Parathyroid adenoma (tissue), 2 donors: ENCODE results near the gene MRM2.

Experiments used
- H2AFZ ChIP-seq: fragments of 300-600 bp; sonication (generic); one replicate; pipeline ENCODE4 v1.7.0; 2017; ENCODE audit warnings: antibody characterized with exemption, mild to moderate bottlenecking
- H3K27ac ChIP-seq: fragments of 300-600 bp; sonication (generic); one replicate; pipeline ENCODE4 v1.7.0; 2017
- H3K27me3 ChIP-seq: fragments of 300-600 bp; sonication (generic); one replicate; pipeline ENCODE4 v1.7.0; 2017; ENCODE audit warnings: low read length; ENCODE audit not compliant: control insufficient read depth, insufficient read depth
- H3K36me3 ChIP-seq: fragments of 300-600 bp; sonication (generic); one replicate; pipeline ENCODE4 v1.7.0; 2017; ENCODE audit warnings: low read length; ENCODE audit not compliant: control insufficient read depth, insufficient read depth
- H3K4me1 ChIP-seq: fragments of 300-600 bp; sonication (generic); one replicate; pipeline ENCODE4 v1.7.0; 2017; ENCODE audit warnings: control low read depth
- H3K4me2 ChIP-seq: fragments of 300-600 bp; sonication (generic); one replicate; pipeline ENCODE4 v1.7.0; 2017; ENCODE audit warnings: low read length
- H3K4me3 ChIP-seq: fragments of 300-600 bp; sonication (generic); one replicate; pipeline ENCODE4 v1.7.0; 2017; ENCODE audit warnings: low read depth, low read length
- H3K79me2 ChIP-seq: fragments of 300-600 bp; sonication (generic); one replicate; pipeline ENCODE4 v1.7.0; 2017; ENCODE audit warnings: control low read depth
- H3K9ac ChIP-seq: fragments of 300-600 bp; sonication (generic); one replicate; pipeline ENCODE4 v1.7.0; 2017; ENCODE audit warnings: mild to moderate bottlenecking
- H3K9me3 ChIP-seq: fragments of 300-600 bp; sonication (generic); one replicate; pipeline ENCODE4 v1.7.0; 2017; ENCODE audit warnings: low read length; ENCODE audit not compliant: control insufficient read depth
- TF ChIP-seq, protein P1 (sequence below): fragments of 300-600 bp; sonication (generic); IDR thresholded peaks from one replicate; pipeline ENCODE4 v1.7.0; 2017; ENCODE audit warnings: antibody characterized with exemption, mild to moderate bottlenecking
- donor health status: primary hyperparathyroidism.

Gene MRM2

DNA sequence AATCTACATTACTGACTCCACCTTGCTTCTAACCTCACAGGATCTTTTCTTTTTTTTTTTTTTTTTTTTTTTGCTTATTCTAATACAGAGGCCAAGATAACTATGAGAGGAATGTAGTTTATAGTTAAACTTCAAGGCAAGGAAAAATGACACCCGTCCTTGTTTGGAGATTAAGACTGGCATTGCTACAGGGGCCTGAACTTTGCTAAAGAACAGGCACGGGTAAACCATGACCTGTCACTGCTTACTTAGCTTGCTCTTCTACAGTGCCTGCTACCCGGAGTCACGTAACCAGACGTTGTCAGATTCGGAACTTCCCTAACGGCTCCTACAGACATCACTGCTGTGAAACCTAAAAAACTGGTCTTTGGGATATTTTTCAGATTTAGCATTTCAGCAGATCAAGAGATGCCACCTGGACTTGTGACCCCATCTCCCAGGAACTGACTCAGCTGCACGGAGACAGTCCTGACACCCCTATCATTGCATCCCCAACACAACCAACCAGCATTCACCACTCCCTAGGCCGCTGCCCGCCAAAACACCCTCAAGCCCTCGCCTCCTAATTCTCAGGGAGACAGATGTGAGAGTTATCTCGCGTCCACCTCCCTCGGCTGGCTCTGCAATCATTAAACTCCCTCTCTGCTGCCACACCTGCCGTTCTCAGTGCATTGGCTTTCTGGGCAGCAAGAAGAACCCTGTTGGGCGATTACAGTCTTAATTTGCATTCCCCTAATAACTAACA, 36.8 kb downstream of the MRM2 start:
- Histone ChIP-seq H3K27ac (no peak overlapping the region), H3K9me3 (no peaks in the 10 kb centered on the region), H3K4me2 (no peak overlapping the region), H3K27me3 (no peaks in the 10 kb centered on the region), H3K36me3 (no peaks in the 10 kb centered on the region), H3K79me2 (no peaks in the 10 kb centered on the region), H3K9ac (no peak overlapping the region), H2AFZ (no peak overlapping the region), H3K4me1 (no peaks in the 10 kb centered on the region), H3K4me3 (no peak overlapping the region)
- TF ChIP-seq, protein P1, sequence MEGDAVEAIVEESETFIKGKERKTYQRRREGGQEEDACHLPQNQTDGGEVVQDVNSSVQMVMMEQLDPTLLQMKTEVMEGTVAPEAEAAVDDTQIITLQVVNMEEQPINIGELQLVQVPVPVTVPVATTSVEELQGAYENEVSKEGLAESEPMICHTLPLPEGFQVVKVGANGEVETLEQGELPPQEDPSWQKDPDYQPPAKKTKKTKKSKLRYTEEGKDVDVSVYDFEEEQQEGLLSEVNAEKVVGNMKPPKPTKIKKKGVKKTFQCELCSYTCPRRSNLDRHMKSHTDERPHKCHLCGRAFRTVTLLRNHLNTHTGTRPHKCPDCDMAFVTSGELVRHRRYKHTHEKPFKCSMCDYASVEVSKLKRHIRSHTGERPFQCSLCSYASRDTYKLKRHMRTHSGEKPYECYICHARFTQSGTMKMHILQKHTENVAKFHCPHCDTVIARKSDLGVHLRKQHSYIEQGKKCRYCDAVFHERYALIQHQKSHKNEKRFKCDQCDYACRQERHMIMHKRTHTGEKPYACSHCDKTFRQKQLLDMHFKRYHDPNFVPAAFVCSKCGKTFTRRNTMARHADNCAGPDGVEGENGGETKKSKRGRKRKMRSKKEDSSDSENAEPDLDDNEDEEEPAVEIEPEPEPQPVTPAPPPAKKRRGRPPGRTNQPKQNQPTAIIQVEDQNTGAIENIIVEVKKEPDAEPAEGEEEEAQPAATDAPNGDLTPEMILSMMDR, result no peak

DNA sequence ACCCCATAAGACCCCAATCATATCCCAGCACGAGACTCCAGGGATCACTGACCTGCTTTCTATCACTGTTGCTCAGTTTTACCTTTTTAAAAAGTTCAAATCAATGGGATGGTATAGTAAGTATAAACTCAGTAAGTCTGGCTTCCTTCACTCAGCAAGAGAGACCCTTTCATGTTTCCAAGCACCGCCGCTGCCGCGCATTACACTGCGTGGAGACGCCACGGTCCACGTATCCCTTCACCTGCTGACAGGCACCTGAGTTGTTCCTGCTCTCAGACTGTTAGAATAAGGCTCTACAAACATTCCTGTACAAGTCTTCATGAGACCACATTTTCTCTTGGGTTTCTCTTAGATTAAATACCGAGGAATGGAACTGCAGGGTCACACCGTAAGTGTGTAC, 37.6 kb downstream of the MRM2 start:
- Histone ChIP-seq H2AFZ (no peak overlapping the region), H3K4me1 (no peaks in the 10 kb centered on the region), H3K4me2 (no peak overlapping the region), H3K9me3 (no peaks in the 10 kb centered on the region), H3K36me3 (no peaks in the 10 kb centered on the region), H3K4me3 (no peak overlapping the region), H3K79me2 (peaks cover 2% of the 10 kb centered on the region), H3K27ac (no peak overlapping the region), H3K9ac (no peak overlapping the region), H3K27me3 (no peaks in the 10 kb centered on the region)
- TF ChIP-seq, protein P1, result no peak

DNA sequence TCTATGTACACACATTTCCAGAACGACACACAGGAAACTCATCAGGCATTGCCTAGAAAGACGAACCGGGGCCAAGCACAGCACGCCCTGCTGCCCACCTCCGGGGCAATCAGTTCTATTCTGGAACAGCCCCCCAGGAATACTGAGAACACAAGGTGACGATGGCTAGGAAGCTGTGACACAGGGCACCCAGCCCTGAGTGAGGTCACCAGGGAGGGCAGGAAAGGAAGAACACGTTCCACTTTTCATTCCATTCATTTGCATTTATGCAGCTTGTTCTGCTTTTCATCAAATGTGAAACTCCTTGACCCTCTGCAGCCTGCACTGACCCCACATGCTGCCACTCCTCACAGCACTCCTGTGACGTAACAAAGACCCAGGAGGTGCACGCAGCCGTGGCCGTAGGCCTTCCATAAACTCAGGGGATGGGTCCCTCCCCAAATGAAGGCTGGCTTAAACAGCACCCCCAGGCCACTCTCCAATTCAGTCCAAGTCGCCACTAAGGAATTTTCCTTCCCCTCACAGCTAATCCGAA, 38.2 kb downstream of the MRM2 start:
- Histone ChIP-seq H3K9me3 (no peaks in the 10 kb centered on the region), H3K36me3 (no peaks in the 10 kb centered on the region), H3K27me3 (no peaks in the 10 kb centered on the region), H3K9ac (no peak overlapping the region), H3K4me2 (no peak overlapping the region), H3K27ac (no peak overlapping the region), H2AFZ (no peak overlapping the region), H3K4me1 (no peaks in the 10 kb centered on the region), H3K4me3 (no peak overlapping the region), H3K79me2 (peaks cover 2% of the 10 kb centered on the region)
- TF ChIP-seq, protein P1, result no peak

DNA sequence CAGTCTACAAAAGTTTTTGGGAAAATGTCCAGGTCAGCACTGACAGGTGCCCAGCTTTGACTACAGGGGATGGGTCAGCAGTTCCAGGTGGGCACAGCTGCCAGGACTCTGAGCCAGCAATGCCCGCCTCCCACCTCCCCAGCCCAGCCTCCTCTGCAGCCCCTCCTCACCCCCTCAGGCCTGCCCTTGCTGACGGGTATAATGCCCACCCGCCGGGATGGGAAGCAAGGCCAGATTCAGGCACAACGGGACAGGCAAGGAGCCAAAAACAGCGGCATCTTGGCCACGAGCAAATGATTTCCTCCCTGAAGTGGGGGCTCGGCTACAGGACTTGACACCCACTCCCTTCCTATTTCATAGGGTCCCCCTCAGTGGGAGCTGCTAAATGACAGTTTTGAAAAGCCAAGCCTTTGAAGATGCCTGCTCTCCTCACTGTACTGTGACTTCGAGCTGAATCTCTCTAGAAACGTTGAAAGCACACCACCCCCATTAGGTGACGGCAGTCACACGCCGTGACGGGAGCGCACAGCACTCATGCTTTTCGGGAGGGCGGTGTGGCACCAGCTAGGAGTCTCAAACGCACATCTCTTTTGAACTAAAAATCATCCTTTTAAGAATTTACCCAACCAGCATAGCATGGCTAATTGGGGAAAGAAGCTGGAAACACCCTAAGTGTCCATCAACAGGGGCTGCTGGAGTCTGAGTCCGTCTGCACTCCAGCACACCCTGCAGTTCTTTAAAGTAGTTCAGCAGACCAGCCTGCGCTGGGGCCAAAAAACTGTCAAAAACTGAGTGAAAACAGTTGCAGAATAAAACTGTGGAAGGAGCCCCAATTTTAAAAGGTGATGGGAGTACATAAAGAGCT, 38.9 kb downstream of the MRM2 start:
- Histone ChIP-seq H2AFZ (no peak overlapping the region), H3K4me1 (no peaks in the 10 kb centered on the region), H3K36me3 (no peaks in the 10 kb centered on the region), H3K27me3 (no peaks in the 10 kb centered on the region), H3K27ac (no peak overlapping the region), H3K4me2 (no peak overlapping the region), H3K79me2 (peaks cover 2% of the 10 kb centered on the region), H3K9ac (no peak overlapping the region), H3K4me3 (no peak overlapping the region), H3K9me3 (no peaks in the 10 kb centered on the region)
- TF ChIP-seq, protein P1, result no peak
